Measurements from ENCODE around the gene PSD2. TPM values are rescaled to one million over a fixed set of nuclear protein-coding genes. Genes with fewer than 3 reads are reported as not detected.

PSD2 gene
- total RNA-seq (under 1 TPM in 1 of 2 experiments, not detected in 1; 0.08 TPM), total RNA-seq (0 to 0.36 (median 0) reads per million in 172 experiments)
- polyA plus RNA-seq (2013, experiment 1 of 2): 0.03 TPM
- 0.01 TPM for polyA plus RNA-seq (2013, experiment 2 of 2)

DNA sequence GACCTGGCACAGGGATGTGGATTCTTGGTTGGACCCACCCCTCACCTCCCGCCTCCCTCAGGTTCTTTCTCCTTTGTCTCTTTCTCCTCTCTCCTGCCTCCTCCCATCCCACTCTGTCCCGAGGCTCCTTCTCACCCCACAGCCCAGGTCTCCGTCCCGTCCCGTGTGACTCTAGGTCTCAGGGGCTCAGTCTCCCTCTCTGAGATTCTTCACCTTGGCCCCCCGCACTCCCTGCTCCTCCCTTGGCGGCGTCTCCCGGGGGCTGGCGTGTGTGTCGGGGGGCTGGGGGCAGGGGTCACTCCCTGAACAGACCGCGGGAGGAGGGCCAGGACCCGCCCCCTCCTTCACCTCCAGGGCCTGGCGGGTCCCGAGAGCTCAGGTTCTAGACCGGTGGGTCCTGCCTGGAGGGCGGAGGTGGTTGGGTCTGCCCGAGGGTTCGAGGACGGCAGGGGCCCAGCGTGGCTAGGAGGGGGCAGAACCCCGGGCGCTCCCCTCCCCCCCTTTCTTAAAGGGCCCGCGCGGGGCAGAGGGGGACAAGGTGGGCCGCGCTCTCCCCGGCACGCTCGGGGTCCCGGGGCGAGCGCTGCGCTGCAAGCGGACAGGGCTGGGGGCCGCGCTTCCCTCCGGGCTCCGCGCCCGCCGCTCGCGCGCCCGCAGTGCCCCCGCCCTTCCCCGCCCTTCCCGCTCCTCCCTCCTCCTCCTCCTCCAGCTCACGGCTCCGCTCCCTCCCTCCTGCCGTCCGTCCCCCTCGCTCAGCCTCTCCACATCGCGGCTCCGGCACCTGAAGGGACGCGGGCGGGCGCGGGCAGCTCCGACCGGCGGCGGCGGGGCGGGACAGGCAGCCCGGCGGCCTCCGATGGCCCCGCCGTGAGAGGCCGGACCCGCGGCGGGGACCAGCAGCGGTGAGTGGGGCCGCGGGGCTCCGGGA is at the start of gene PSD2:
PSD2 (plus strand) TSS at position 735 of the 928 bp plus-strand sequence. CDS start 13,633 bp downstream, outside the sequence.
- peaks cover 13% of the 10 kb centered on the region for H3K4me1 Mint-ChIP-seq (ENCODE audit: low read depth)
- Histone ChIP-seq H3K36me3 (ENCODE audit: insufficient read depth, low read length) (no peaks in the 10 kb centered on the region), H3K27me3 (ENCODE audit: control insufficient read depth in 1 of 2, insufficient read depth in 2 of 2, low read length in 2 of 2) (peaks cover 44 to 61% of the 10 kb centered on the region in 2 experiments), H3K9me3 (ENCODE audit: control insufficient read depth in 1 of 2, insufficient read depth in 1 of 2, low read length in 2 of 2) (peaks cover 0 to 9% of the 10 kb centered on the region in 2 experiments), H3K4me3 (ENCODE audit: low read length) (no peak within 1 kb of the TSS), H3K4me1 (ENCODE audit: insufficient read depth, low read length) (peaks cover 15% of the 10 kb centered on the region), H3K27ac (ENCODE audit: low read depth in 1 of 2, low read length in 2 of 2) (no peak within 1 kb of the TSS)
- H3K36me3 Mint-ChIP-seq (ENCODE audit: low read depth): no peaks in the 10 kb centered on the region
- no peaks in the 10 kb centered on the region for H3K9me3 Mint-ChIP-seq
- H3K4me3 Mint-ChIP-seq: peak within 1 kb of the TSS; percentile 70
- ChIA-PET CTCF (interaction anchor here (0.9 kb wide), 1 partner anchor 8 kb away, joined by 3 read pairs; no protein-coding TSS in a partner anchor), POLR2A (interaction anchor here (1.0 kb wide), 1 partner anchor 8 kb away, joined by 3 read pairs; no protein-coding TSS in a partner anchor)
- intact Hi-C loops (cut with DNase I, micrococcal nuclease): loop anchor here in 1 of 2 experiments (2.0 kb wide), 1 partner anchor 45 kb away; no protein-coding TSS in a partner anchor
- TF ChIP-seq, protein P1, sequence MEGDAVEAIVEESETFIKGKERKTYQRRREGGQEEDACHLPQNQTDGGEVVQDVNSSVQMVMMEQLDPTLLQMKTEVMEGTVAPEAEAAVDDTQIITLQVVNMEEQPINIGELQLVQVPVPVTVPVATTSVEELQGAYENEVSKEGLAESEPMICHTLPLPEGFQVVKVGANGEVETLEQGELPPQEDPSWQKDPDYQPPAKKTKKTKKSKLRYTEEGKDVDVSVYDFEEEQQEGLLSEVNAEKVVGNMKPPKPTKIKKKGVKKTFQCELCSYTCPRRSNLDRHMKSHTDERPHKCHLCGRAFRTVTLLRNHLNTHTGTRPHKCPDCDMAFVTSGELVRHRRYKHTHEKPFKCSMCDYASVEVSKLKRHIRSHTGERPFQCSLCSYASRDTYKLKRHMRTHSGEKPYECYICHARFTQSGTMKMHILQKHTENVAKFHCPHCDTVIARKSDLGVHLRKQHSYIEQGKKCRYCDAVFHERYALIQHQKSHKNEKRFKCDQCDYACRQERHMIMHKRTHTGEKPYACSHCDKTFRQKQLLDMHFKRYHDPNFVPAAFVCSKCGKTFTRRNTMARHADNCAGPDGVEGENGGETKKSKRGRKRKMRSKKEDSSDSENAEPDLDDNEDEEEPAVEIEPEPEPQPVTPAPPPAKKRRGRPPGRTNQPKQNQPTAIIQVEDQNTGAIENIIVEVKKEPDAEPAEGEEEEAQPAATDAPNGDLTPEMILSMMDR (IDR thresholded peaks at IDR 0.05): no peak
- DNase-seq: peak in 5 of 14 experiments; percentile 12 to 52 (median 41)
- no peak within 1 kb of the TSS for H3K27ac Mint-ChIP-seq
- peak; percentile 57 for ATAC-seq (ENCODE audit: poor library complexity)
- H3K27me3 Mint-ChIP-seq: peaks cover 75% of the 10 kb centered on the region

DNA sequence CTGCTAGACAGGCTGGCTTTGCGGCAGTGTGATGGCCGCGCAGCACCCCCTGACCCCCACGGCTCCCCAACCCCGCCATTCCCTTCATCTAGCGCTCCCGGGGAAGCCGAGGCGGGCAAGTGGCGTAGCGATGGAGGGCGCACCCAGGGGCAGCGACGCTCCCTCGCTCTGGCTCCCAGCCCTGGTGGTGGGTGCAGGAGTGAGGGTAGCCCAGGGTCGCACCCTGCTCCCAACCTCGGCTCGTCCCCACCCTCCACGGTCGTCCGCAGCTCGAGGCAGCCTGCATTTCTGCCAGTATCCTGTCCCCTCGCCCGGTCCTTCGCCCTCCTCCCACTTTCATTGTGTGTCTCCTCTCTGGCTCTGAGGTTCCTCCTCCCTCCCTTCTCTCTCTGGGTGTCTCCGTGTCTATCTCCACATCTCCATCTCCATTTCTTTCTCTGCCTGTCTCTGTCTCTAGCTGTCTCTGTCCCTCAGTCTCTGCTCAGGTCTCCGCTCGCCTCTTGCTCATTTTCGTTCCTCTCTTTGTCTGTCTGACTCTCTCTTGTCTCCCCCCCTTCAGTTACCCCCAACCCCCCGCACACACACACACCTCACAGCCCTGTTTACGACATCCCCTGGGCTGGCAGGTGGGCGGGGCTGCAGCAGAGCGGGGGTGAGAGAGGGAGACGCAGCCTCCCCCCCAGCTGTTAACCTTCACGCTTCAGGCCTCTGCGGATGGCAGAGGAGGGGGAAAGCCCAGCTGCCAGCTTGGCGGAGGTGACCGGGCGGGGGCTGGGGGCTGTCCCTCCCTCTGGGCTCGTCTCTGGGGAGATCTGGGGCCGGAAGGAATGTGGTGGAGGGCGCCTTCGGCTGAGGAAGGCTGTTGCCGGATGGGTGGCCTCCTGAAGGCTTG is 48.7 kb upstream of the PSD2 start:
- DNase-seq: peak; percentile 30 to 84 (median 55)
- ChIA-PET CTCF (interaction anchor here (0.8 to 4.5 kb wide), 3 partner anchors 19 to 113 kb away, joined by 3 to 45 read pairs (median 4); no protein-coding TSS in a partner anchor), POLR2A (interaction anchor here (0.6 to 1.8 kb wide), 5 partner anchors 17 to 101 kb away, joined by 3 to 6 read pairs (median 3); no protein-coding TSS in a partner anchor)
- Mint-ChIP-seq H3K27me3 (peaks cover 29% of the 10 kb centered on the region), H3K9me3 (no peaks in the 10 kb centered on the region), H3K36me3 (ENCODE audit: low read depth) (no peaks in the 10 kb centered on the region), H3K27ac (peak overlapping the region; percentile 12), H3K4me1 (ENCODE audit: low read depth) (peaks cover 22% of the 10 kb centered on the region), H3K4me3 (peak overlapping the region; percentile 87)
- intact Hi-C loops (cut with DNase I, micrococcal nuclease): loop anchor here in 1 of 2 experiments (5.0 kb wide), 1 partner anchor 110 kb away; no protein-coding TSS in a partner anchor
- Histone ChIP-seq H3K27ac (ENCODE audit: low read depth in 1 of 2, low read length in 2 of 2) (no peak overlapping the region), H3K9me3 (ENCODE audit: control insufficient read depth in 1 of 2, insufficient read depth in 1 of 2, low read length in 2 of 2) (peaks cover 0 to 15% of the 10 kb centered on the region in 2 experiments), H3K27me3 (ENCODE audit: control insufficient read depth in 1 of 2, insufficient read depth in 2 of 2, low read length in 2 of 2) (peaks cover 7 to 19% of the 10 kb centered on the region in 2 experiments), H3K4me3 (ENCODE audit: low read length) (peak overlapping the region; percentile 67), H3K4me1 (ENCODE audit: insufficient read depth, low read length) (peaks cover 31% of the 10 kb centered on the region), H3K36me3 (ENCODE audit: insufficient read depth, low read length) (no peaks in the 10 kb centered on the region)
- peak; percentile 75 for ATAC-seq (ENCODE audit: poor library complexity)
- TF ChIP-seq, protein P1 (IDR thresholded peaks at IDR 0.05): no peak
